ENCODE data around the gene FANCI.

FANCI gene

DNA sequence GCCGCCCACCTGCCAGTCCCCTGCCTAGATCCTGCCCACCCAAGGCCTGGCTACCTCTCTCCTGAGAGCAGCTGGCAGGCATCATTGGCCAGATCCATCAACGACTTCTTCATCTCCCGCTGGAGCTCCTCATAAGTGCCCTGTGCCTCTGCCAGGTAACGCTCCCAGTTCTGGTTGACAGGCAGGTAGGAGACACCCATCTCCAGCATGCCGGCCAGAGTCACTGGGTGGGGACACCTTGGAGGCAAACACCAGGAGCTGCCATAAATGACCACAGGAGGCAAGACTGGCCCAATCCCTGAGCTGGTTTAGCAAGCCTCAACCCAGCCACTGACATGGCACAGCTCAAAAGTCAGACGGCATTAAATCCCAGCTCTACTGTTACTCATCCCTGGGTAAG lies 83.3 kb downstream of the FANCI start:
- no peak for DNase-seq (ENCODE audit: low read depth)
- H3K4me3 ChIP-seq (ENCODE audit: control insufficient read depth, low read depth, low read length): no peak overlapping the region
- TF ChIP-seq, protein P1, sequence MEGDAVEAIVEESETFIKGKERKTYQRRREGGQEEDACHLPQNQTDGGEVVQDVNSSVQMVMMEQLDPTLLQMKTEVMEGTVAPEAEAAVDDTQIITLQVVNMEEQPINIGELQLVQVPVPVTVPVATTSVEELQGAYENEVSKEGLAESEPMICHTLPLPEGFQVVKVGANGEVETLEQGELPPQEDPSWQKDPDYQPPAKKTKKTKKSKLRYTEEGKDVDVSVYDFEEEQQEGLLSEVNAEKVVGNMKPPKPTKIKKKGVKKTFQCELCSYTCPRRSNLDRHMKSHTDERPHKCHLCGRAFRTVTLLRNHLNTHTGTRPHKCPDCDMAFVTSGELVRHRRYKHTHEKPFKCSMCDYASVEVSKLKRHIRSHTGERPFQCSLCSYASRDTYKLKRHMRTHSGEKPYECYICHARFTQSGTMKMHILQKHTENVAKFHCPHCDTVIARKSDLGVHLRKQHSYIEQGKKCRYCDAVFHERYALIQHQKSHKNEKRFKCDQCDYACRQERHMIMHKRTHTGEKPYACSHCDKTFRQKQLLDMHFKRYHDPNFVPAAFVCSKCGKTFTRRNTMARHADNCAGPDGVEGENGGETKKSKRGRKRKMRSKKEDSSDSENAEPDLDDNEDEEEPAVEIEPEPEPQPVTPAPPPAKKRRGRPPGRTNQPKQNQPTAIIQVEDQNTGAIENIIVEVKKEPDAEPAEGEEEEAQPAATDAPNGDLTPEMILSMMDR (IDR thresholded peaks at IDR 0.05; ENCODE audit: control insufficient read depth, insufficient read depth, low read depth, low read length, missing control alignments): no peak

DNA sequence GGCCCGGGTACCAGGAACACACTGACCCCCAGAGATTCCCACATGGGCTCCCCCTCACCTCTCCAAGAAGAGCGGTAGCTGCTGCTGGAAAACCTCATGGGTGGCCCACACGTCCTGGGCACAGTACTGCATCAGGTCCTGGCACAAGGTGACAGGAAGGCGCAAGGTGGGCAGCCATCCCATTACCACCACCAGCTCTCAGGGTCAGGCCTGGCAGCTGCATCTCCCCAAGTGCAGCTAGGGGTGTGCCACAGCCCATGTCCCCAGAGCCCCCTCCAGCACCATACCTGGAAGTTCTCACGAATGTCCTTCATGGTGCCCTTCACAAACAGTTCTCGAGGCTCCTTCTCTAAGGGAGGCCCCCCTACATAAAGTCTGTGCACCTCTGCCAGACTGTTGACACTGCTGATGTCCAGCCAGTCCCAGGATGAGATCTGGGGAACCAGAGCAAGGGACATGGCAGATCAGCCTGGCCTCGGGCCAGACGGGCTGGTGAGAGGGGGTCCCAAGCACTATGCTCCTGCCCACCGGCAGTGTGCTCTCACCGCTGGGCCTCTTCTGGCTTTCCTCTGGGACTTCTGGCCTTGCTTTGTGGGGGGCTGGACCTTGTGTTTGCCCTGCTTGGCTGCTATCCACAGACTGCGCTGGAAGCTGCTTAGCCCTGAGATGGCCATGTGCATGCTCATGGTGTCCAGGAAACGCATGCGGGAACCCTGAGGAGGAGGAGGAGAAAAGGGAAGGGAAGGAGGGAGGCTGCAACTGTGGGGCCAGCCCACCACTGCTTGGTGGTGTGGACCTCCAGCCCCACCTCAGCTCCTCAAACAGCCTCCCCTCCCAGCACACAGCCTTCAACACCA lies 84.8 kb downstream of the FANCI start:
- TF ChIP-seq, protein P1 (IDR thresholded peaks at IDR 0.05; ENCODE audit: control insufficient read depth, insufficient read depth, low read depth, low read length, missing control alignments): no peak
- DNase-seq (ENCODE audit: low read depth): no peak
- no peak overlapping the region for H3K4me3 ChIP-seq (ENCODE audit: control insufficient read depth, low read depth, low read length)

DNA sequence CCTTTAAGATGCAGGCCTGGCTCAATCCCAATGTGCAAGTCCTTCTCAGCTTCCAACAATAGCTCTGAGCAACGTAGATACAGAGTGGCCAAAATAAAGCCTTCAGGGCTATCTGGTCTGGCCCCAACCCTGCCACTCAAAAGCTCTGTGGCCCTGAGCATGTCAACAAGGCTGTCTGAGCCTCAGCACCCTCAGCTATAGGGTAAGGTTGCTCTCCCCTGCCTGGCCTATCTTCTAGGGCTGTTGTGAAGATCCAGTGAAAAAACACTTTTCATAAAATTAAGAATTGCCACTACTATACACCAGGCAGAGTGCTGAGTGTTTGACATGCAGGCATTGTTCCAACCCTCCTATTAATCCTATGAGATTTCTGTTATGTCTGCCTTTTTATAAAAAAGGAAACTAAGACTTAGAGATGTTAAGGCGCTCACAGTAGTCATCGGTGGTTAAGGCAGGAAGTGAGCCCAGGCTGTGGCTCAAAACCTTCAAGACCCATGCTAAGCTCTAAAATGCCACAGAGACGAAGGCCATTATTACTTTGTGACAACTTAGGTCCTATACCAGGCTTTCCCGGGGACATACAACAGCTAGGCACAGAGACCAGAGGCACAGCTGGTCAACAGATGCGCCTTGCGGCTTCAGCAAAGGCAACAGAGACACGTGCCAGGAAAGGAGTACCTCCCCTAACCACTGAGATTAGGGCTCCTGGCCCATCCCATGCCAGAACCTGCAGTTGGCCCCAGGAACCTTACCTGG lies 85.7 kb downstream of the FANCI start:
- TF ChIP-seq, protein P1 (IDR thresholded peaks at IDR 0.05; ENCODE audit: control insufficient read depth, insufficient read depth, low read depth, low read length, missing control alignments): no peak
- H3K4me3 ChIP-seq (ENCODE audit: control insufficient read depth, low read depth, low read length): no peak overlapping the region
- DNase-seq (ENCODE audit: low read depth): no peak

DNA sequence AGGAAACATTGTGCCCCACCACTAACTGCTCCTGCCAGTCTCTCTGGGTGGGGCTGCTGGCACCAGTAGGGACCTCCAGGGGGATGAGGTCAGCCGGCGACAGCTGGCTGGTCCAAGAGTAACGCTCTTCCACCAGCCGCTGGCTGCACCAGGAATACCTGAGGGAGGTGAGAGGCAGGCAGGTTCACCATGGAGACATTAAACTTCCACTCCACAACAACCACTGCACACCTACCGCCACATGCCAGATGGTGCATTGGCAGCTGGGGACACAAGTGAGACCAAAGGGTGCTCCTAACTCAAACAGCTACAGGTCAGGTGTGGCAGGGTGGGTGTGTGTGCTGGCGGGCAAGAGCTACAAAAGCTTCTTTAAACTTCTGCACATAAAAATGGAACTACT lies 86.3 kb downstream of the FANCI start:
- no peak overlapping the region for H3K4me3 ChIP-seq (ENCODE audit: control insufficient read depth, low read depth, low read length)
- TF ChIP-seq, protein P1 (IDR thresholded peaks at IDR 0.05; ENCODE audit: control insufficient read depth, insufficient read depth, low read depth, low read length, missing control alignments): no peak
- DNase-seq (ENCODE audit: low read depth): no peak

DNA sequence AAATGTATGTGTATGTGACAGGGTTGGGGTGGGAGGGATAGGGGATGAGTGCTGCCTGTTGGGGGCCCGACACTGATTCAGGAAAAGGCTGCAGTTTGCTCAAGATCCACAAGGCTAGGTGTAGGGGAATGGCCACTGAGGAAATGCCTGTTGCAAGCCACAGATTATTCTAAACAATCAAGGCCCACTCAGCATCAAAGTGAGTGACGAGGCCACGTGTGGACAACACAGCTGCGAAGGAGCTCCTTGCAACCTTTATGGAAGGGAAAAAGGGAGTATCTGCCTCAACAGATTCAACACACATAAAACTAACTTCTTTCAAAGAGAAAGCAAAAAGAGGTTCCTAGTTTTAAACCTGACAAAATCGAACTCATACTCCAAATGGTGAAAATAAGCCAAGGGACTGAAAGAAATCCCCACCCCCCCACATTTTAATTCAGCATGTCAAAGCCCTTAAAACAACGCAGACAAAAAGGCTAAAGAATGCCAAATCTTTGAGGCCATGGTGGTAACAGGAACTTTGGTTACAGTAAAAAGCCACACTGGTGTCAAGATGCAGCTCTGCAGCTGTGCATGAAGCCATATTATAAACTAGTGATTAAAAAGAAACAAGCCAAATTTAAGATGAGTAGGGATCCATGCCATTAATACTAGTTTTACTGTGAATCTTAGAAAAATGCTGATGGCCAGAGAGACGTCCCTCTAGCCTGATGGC lies 87.3 kb downstream of the FANCI start:
- no peak for DNase-seq (ENCODE audit: low read depth)
- H3K4me3 ChIP-seq (ENCODE audit: control insufficient read depth, low read depth, low read length): no peak overlapping the region
- TF ChIP-seq, protein P1 (IDR thresholded peaks at IDR 0.05; ENCODE audit: control insufficient read depth, insufficient read depth, low read depth, low read length, missing control alignments): no peak

DNA sequence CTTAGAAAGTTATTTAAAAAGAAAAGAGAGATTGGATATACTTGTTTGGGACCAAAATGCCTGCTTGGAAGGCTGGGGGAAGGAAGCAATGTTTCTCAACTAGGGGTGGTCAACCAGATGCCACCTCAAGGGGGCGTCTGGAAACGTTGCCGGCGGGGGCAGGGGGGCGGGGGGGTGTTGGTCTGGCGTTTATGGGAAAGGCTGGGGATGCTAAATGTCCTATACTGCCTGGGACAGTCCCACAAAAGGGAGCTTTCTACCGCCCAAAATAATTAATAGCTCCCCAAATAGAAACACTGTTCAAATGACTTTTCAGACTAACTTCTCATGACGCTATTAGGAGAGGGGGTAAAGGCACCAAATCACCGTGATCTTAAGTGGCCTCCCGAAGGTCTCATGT lies 88.7 kb downstream of the FANCI start:
- no peak for DNase-seq (ENCODE audit: low read depth)
- H3K4me3 ChIP-seq (ENCODE audit: control insufficient read depth, low read depth, low read length): no peak overlapping the region

More for the DNA sequence above, 88.7 kb downstream of the FANCI start:
- TF ChIP-seq, protein P1 (IDR thresholded peaks at IDR 0.05; ENCODE audit: control insufficient read depth, insufficient read depth, low read depth, low read length, missing control alignments): peak; percentile 42
